ENCODE data around the gene ARL6. TPM values are rescaled to one million over a fixed set of nuclear protein-coding genes. Genes with fewer than 3 reads are reported as not detected.
A peak's percentile ranks its signal among the peaks of the same experiment; 100 is the strongest.

ARL6 gene, protein sequence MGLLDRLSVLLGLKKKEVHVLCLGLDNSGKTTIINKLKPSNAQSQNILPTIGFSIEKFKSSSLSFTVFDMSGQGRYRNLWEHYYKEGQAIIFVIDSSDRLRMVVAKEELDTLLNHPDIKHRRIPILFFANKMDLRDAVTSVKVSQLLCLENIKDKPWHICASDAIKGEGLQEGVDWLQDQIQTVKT
- total RNA-seq, result 1 to 10 TPM; 3.7 to 4.1 TPM

DNA sequence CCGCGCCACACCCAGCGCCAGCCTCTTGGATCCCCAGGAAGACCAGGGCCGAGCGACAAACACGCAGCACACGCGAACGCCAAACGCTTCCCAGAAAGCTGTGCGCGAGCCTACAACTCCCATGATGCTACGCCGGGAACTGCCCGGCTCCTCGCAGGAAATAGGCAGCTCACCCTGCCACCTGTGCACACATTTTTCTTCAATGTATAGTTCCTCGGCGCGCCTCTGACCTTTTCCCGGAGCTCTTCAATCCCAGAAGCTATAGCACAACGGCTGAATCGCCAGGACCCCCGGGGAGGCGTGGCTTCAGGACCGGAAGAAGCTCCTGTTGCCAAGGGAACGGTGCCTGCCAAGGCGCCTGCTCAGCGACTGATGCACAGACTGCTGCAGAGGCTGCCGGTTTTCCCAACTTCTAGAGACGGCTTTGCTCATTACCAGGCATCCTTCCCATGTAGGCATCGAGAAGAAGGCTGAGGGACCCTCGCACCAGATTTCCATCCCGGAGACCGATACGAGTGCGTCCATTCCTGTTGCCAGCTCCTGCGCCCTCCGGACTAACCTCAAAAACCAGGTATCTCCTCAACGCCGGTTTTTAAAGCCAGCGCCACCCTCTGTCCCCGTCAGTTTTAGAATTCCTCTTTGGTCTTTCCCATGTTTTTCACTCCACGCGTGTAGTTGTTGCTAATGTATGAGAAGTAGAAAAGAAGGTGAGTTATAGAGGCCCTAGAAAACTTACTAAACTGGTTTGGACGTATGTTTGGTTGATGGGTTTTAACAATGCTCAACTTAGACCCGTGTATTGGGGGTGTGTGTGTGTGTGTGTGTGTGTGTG, at the start of gene ARL6:
Gene ARL6 (plus strand): TSS at position 352 of the 832 bp plus-strand sequence. CDS start 3,350 bp downstream, outside the sequence.
- Mint-ChIP-seq H3K27me3 (peaks cover 4% of the 10 kb centered on the region), H3K4me3 (peak within 1 kb of the TSS; percentile 98), H3K4me1 (peaks cover 35% of the 10 kb centered on the region), H3K36me3 (ENCODE audit: low read depth) (peaks cover 4% of the 10 kb centered on the region), H3K27ac (peak within 1 kb of the TSS; percentile 90), H3K9me3 (no peaks in the 10 kb centered on the region)
- DNase-seq, result peak; percentile 77
- CTCF ChIA-PET, result interaction anchor here (0.8 to 1.2 kb wide), 2 partner anchors 19 to 259 kb away, joined by 3 to 5 read pairs; no protein-coding TSS in a partner anchor
- POLR2A ChIA-PET, result no interaction called here

DNA sequence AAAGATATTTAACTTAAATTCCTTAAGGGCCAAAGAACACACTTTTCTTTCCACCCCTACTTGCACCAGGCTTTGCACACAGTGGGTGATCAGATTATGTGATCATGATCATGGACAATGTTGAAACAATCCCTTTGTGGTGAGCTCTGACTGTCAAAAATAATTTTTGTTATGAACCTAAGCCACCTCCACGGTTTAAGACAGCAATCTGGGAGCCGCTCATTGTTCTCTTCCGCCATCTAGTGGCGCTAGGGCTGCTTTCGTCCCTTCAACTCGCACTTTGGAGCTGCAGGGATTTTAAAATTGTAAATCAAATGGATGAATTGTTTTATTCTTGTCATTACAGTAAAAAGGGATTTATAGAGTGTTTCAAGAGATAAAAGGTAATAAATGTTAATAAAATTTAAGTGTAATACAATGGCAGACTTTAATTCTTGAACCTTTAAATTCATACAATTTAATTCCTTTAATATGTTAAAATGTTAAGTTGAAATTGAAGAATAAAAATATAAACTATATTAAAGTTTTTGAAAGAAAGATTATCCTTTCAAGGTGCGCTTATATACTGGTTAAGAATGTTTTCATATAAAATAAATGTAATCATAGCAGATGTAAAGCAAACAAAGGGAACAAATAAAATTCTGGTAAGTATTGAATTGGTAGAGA, 45.3 kb upstream of the ARL6 start:
- CTCF ChIA-PET, result interaction anchor here (0.6 kb wide), 1 partner anchor 857 kb away, joined by 3 read pairs; no protein-coding TSS in a partner anchor
- H3K27ac Mint-ChIP-seq, result no peak overlapping the region
- no peak overlapping the region for H3K4me3 Mint-ChIP-seq
- peak; percentile 70 for DNase-seq
- POLR2A ChIA-PET, result no interaction called here
- no peaks in the 10 kb centered on the region for H3K9me3 Mint-ChIP-seq
- H3K4me1 Mint-ChIP-seq, result no peaks in the 10 kb centered on the region
- no peaks in the 10 kb centered on the region for H3K27me3 Mint-ChIP-seq
- no peaks in the 10 kb centered on the region for H3K36me3 Mint-ChIP-seq (ENCODE audit: low read depth)

DNA sequence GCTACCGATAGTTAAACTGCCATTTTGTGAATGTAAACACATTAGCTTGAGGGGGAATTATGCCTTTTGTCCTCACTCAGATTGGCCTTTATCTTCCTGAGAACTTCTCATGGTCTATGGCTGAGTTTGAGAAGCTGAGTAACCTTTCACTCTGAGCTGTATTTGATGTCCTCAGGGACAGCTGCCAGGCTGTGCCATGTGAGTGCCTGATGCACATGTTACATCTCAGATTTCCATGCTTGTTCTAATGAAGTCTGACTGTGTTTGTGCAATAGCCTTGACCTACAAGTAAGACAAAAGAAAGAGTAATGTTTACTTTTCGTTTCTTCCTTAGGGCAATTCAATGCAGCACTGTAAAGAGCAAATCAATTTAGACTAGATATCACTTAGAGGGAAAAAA, 44.1 kb upstream of the ARL6 start:
- POLR2A ChIA-PET, result no interaction called here

DNA sequence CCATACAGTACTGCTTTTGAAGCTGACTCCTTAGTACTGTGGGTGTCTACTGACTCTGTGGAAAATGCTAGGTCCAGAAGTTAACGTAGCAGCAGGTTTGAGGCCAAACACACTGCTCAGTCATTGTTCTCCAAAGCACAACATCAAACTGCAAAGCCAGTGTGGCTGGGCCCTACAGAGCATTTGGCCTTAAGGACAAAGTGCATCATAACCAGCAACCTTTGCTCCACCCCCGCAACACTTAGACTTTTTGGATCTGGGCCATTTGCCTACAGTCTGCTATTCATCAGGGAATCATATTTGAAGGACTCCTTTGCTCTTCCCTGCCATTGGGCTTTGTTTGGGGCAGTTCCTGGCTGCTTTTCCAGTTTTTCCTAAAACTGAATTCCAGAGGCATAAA, 43.1 kb upstream of the ARL6 start:
- Mint-ChIP-seq H3K4me1 (no peaks in the 10 kb centered on the region), H3K4me3 (no peak overlapping the region), H3K9me3 (no peaks in the 10 kb centered on the region), H3K27ac (no peak overlapping the region), H3K36me3 (ENCODE audit: low read depth) (no peaks in the 10 kb centered on the region), H3K27me3 (peaks cover 2% of the 10 kb centered on the region)
- CTCF ChIA-PET, result no interaction called here
- DNase-seq, result no peak
- POLR2A ChIA-PET, result no interaction called here

More for the DNA sequence above, 44.1 kb upstream of the ARL6 start:
- Mint-ChIP-seq H3K4me3 (no peak overlapping the region), H3K4me1 (no peaks in the 10 kb centered on the region), H3K27ac (no peak overlapping the region), H3K27me3 (peaks cover 2% of the 10 kb centered on the region), H3K36me3 (ENCODE audit: low read depth) (no peaks in the 10 kb centered on the region), H3K9me3 (no peaks in the 10 kb centered on the region)
- DNase-seq, result no peak
- CTCF ChIA-PET, result no interaction called here

DNA sequence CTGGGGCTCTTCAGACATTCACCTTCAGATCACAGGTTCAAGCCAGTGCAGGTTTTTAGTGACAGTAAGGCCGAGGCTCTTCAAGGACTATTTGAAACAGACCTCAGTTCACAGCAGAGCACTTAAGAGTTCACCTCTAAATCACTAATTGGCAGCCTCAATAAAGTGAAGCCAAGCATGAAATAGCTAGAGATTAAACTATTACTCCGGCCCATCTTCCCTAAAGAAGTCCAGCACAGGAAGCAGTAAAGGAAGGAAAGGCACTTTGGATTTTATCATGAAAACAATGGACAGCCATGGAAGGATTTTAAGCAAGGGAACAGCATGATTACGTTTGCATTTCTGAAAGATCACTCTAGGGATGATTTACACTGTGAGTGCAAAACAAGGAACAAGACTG, 27.6 kb upstream of the ARL6 start:
- no peak for DNase-seq
- Mint-ChIP-seq H3K27ac (no peak overlapping the region), H3K9me3 (no peaks in the 10 kb centered on the region), H3K4me1 (no peaks in the 10 kb centered on the region), H3K36me3 (ENCODE audit: low read depth) (no peaks in the 10 kb centered on the region), H3K4me3 (no peak overlapping the region), H3K27me3 (peaks cover 26% of the 10 kb centered on the region)
- ChIA-PET POLR2A (no interaction called here), CTCF (no interaction called here)

DNA sequence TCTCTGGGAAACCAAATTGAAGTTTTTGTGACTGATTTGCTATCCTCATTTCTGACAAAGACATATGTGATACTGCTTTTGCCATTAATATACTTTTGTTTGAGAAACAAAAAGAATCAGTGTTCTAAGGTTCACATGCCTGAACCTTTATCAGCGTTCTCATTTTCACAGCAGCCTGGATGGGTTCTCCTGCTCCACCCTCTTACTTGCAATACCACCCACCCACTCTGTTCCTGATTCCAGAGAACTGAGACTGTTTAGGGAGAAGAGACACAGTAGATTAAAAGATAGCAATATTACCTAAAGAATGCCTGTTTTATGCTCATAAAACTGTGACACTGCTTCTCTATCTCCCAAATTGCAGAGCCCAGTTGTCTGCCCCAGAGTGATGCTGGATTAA, 25.8 kb upstream of the ARL6 start:
- H3K4me3 Mint-ChIP-seq, result no peak overlapping the region
- H3K36me3 Mint-ChIP-seq (ENCODE audit: low read depth), result no peaks in the 10 kb centered on the region
- H3K4me1 Mint-ChIP-seq, result no peaks in the 10 kb centered on the region
- peaks cover 24% of the 10 kb centered on the region for H3K27me3 Mint-ChIP-seq
- CTCF ChIA-PET, result interaction anchor here (0.7 kb wide), 1 partner anchor 1611 kb away, joined by 3 read pairs; no protein-coding TSS in a partner anchor
- no peaks in the 10 kb centered on the region for H3K9me3 Mint-ChIP-seq
- no peak overlapping the region for H3K27ac Mint-ChIP-seq
- no peak for DNase-seq
- POLR2A ChIA-PET, result no interaction called here

DNA sequence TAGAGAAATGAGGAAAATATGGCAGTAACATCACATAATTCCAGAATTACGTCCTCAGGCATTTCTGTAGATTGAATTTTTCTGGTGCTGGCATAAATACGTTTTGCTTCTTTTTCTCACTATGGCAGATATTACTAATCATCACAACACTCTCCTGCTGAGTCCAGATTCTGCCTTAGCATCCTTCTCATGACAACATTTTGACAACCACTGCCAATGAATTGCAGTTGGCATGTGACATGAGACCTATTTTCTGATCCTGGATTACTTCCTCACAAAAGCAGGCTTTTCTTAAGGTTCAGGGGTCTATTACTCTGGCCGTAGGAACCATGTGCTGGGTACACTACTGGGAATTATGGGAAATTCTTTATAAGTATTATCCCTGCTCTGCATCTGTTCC, 22.5 kb upstream of the ARL6 start:
- CTCF ChIA-PET, result no interaction called here
- Mint-ChIP-seq H3K4me3 (no peak overlapping the region), H3K4me1 (no peaks in the 10 kb centered on the region), H3K9me3 (no peaks in the 10 kb centered on the region), H3K36me3 (ENCODE audit: low read depth) (no peaks in the 10 kb centered on the region), H3K27ac (no peak overlapping the region), H3K27me3 (peaks cover 24% of the 10 kb centered on the region)
- DNase-seq, result no peak
- POLR2A ChIA-PET, result no interaction called here

DNA sequence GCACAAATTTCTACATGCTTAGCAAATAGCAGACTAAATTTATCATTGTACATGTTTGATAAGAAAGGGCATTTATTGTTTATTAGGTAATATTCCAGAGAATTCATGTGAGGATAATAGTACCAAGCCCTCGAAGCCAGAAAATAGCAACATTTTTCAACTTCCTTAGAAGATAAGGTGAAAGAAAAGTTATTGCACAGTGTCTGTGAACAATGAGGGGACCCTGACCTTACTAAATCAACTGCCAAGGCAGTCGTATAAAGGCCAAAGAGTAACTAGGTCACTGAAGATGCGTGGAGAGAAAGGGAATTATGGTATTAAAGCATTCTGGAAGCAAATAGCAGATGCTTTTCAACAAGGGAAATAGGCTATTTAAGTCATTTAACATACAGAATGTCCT, 20.3 kb upstream of the ARL6 start:
- H3K9me3 Mint-ChIP-seq, result no peaks in the 10 kb centered on the region
- ChIA-PET POLR2A (no interaction called here), CTCF (no interaction called here)
- H3K4me3 Mint-ChIP-seq, result no peak overlapping the region
- no peak for DNase-seq
- H3K36me3 Mint-ChIP-seq (ENCODE audit: low read depth), result no peaks in the 10 kb centered on the region
- no peak overlapping the region for H3K27ac Mint-ChIP-seq
- H3K4me1 Mint-ChIP-seq, result no peaks in the 10 kb centered on the region
- peaks cover 25% of the 10 kb centered on the region for H3K27me3 Mint-ChIP-seq

DNA sequence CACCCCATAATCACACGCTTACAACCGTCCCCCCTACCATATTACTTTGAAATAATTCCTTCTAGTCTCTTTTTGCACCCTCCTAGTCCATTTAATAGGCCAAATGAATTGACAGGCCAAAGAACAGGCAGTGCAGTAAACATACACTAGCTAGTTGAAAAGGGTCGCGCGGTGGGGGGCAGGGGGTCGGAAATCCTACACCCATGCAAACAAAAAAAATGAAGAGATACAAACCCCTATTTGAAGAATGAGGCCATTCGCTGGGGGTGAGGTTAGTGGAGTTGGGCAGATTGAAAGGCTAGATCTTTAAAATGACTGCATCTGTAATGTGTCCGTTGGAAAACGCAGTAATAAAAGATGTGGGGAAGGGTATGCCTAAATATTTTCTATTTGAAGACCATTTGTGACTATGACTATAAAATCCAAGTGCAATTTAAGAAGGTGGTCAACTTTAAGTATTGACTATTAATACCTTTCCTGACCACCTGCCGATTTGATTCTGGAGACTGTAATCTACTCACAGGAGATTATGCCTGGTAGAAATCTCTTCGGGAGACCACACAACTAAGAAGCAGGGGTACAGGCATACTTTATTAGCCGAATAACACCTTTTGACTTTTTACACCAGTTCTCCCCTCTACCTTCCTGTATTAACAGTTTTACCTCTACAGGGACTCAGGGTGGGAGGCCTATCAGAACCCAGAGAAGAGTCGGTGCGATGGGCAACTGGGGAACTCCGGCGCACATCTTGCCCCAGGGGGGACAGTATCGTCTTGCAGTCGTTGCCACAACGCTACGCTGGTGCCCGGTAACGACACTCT, 762 bp upstream of the ARL6 start:
- DNase-seq, result no peak
- Mint-ChIP-seq H3K27ac (peak overlapping the region; percentile 90), H3K27me3 (peaks cover 9% of the 10 kb centered on the region), H3K36me3 (ENCODE audit: low read depth) (peaks cover 3% of the 10 kb centered on the region), H3K4me3 (peak overlapping the region; percentile 98), H3K4me1 (peaks cover 35% of the 10 kb centered on the region), H3K9me3 (no peaks in the 10 kb centered on the region)
- POLR2A ChIA-PET, result no interaction called here
- CTCF ChIA-PET, result interaction anchor here (0.8 to 1.2 kb wide), 2 partner anchors 20 to 259 kb away, joined by 3 to 5 read pairs; no protein-coding TSS in a partner anchor

DNA sequence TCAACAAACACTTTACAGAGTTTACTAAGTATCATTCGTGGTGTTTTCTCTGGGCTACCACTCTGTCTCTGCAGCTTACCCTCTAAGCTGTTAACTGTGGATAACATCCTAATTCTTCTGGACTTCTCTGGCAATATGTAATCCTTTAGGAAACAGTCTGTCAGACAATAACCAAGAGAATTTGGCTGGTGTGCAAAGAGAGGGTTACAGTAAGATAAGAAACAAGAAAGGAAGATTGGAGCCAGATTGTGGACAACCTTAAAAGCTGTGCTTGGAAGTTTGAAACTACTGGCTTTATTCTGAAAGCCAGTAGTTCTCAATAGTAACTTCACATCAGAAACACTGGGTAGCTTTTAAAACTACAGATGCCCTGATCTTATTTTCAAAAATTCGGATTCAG, 778 bp downstream of the ARL6 start:
- Mint-ChIP-seq H3K4me3 (peak overlapping the region; percentile 98), H3K27ac (no peak overlapping the region), H3K9me3 (no peaks in the 10 kb centered on the region), H3K4me1 (peaks cover 35% of the 10 kb centered on the region), H3K27me3 (peaks cover 4% of the 10 kb centered on the region), H3K36me3 (ENCODE audit: low read depth) (peaks cover 9% of the 10 kb centered on the region)
- DNase-seq, result no peak
- CTCF ChIA-PET, result no interaction called here
- POLR2A ChIA-PET, result no interaction called here

DNA sequence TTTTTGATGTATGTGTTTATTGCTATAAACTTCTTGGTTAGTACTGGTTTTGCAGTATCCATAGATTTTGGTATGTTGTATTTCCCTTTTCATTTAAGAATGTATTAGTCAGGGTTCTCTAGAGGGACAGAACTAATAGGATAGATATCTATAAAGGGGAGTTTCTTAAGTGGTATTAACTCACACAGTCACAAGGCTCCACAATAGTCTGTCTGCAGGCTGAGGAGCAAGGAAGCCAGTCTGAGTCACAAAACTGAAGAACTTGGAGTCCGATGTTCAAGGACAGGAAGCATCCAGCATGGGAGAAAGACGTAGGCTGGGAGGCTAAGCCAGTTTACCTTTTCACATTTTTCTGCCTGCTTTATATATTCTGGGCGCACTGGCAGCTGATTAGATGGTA, 8.4 kb downstream of the ARL6 start:
- Mint-ChIP-seq H3K27me3 (no peaks in the 10 kb centered on the region), H3K4me1 (no peaks in the 10 kb centered on the region), H3K4me3 (no peak overlapping the region), H3K9me3 (no peaks in the 10 kb centered on the region), H3K36me3 (ENCODE audit: low read depth) (peaks cover 19% of the 10 kb centered on the region), H3K27ac (no peak overlapping the region)
- DNase-seq, result no peak
- ChIA-PET CTCF (interaction anchor here (0.7 kb wide), 1 partner anchor 591 kb away, joined by 3 read pairs; no protein-coding TSS in a partner anchor), POLR2A (no interaction called here)

DNA sequence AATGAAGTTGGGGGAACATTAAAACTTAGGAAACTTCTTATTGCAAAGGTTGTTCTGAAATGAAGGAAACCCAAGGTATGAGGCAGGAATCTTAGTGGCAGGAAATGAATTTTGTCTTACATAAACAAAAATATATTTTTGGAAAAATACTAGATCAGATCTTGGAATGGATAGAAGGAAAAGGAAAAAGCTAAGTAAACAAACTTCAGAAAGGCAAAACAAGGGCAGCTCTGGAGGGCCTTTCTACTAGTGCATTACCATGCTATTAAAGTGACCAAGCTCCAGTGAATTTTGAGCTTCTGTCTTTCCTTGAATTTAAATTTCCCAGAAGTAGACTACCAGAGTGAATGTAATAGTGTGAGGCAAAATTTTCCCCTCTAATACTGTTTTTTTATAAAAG, 13.6 kb downstream of the ARL6 start:
- ChIA-PET POLR2A (no interaction called here), CTCF (no interaction called here)
- Mint-ChIP-seq H3K9me3 (no peaks in the 10 kb centered on the region), H3K4me3 (no peak overlapping the region), H3K27me3 (no peaks in the 10 kb centered on the region), H3K4me1 (no peaks in the 10 kb centered on the region), H3K36me3 (ENCODE audit: low read depth) (no peaks in the 10 kb centered on the region), H3K27ac (no peak overlapping the region)
- DNase-seq, result no peak
